HG02571 (cell line): ENCODE data around the gene SPIC.
"Not testable (repeated sequence)": the region's sequence is repeated elsewhere in the genome, so short reads cannot be mapped to it uniquely, and the experiment has no call there.

Source experiments
- ATAC-seq: cut with Tn5 transposase; IDR thresholded peaks from one replicate; pipeline ENCODE4 v1.9.1; 2021; ENCODE audit warnings: mild to moderate bottlenecking, moderate library complexity; ENCODE audit not compliant: unreplicated experiment

Gene SPIC

DNA sequence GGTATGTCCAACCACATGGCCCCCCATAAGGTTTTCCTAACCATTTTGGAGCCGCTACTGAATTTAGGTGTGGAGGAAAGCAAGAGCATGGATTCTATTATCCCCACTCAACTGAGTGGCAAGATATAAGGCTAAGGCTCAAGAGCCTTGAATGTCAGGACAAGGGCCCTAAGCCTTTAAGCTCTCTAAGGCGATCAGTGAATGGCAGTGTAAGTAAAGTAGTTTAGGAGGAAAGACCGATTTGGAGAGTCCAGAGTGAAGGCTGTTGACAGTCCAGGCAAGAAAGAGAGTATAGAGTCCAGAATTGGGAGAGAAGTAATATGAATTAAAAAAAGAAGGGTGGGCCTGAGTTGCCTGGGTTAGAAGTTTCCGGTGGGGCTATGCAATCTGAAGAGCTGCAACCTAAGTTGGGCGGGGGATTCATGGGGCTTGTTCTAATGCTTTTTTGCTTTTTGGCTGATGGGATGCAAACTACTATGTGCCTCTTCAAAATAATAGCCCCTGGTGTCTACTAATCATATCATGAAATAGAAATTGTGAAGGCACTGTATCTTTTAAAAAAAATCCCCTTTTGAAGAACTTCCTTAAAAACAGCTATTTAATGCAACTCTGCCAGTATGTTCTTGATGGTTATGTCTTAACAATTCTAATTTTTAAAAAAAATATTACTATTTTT, at the start of gene SPIC:
TSS of gene SPIC (plus strand) at position 626 of the 676 bp plus-strand sequence. CDS start 1,569 bp downstream, outside the sequence.
- ATAC-seq: no peak

DNA sequence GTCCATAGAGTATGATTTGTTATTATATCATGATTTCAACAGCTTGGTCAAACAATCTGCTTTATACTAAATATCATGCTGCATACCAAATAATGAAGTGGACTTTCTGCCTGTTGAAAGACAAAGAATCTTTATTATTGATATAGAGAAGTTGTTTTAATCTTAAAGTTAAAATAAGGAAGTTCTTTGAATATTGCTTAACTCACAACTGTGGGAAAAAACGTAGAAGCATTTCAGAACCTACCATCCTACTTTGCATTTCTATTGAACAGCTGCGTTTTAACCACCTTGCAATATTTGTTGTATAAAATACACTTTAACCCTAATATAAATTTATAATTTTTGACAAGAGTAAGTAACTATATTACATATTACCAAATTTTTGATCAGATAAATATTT, 44.7 kb upstream of the SPIC start:
- ATAC-seq: no peak

DNA sequence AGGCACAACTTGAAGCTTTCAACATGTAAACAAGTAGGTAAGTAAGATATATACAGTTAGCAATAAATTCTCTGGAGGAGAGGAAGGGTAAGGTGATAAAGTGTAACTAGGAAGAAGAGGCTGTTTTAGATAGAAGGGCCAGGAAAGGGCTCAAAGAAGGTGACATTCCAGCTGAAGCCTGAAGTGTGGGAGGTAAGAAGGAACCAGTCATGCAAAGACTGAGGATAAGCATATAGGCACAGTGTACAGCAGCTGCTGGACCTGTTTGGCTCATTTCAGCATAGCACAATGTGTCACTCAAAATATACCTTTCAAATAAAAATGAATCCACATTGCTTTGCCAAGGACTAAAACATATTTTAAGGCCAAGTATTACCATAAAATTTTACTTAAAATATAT, 39.0 kb upstream of the SPIC start:
- ATAC-seq: no peak

DNA sequence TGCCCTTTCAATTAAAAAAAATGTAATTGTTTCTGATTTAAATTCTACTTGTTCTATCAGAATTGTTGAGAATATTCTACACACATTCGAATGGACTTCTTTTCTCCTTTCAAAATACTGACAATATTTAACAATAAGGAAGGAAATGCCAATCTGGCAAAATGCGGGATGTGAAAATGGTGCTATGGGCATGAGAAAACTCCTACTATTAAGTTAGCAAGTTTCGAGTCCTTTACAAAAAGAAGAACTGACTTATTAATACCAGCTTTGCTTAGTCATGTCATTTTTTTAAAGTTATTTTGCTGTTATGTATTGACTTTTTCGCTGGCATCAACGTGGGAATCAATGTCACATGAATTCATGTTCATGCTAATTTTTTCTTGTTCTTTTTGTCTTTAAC, 35.9 kb upstream of the SPIC start:
- no peak for ATAC-seq

DNA sequence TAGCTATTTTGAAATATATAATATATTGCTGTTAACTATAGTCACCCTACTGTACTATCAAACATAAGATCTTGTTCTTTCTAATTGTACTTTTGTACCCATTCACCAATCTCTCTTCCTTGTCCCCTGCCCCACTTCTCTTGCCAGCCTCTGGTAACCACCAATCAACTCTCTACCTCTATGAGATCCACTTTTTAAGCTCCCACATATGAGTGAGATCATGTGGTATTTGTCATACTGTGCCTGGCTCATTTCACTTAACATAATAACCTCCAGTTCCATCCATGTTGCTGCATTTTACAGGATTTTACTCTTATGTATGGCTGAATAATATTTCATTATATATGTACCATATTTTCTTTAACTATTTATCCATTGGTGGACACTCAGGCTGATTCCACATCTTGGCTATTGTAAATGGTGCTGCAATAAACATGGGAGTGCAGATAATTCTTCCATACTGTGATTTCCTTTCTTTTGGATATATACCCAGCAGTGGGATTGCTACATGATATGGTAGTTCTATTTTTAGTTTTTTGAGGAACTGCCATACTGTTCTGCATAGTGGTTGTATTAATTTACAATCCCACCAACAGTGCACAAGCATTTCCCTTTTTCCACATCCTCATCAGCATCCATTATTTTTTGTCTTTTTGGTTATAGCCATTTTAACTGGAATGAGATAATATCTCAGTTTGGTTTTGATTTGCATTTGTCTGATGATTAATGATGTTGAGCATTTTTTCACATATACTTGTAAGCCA, 33.5 kb upstream of the SPIC start:
- no peak for ATAC-seq

DNA sequence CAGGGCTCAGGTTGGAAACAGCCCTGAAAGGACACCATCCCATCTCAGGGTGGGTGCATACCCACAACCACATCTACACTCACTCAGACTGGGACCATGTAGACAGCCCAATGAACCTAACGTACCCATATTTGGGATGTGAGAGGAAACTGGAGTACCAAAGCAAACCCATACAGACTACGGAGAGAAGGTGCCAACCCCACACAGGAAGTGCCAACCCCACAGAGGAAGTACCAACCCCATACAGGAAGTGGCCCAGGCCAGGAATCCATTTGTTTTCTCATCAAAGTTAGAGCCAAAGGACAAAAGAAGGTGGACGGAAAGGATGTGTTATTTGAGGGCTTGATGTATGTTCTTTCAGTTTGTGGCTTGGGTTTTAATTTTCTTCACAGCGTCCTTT, 19.5 kb upstream of the SPIC start:
- no peak for ATAC-seq

DNA sequence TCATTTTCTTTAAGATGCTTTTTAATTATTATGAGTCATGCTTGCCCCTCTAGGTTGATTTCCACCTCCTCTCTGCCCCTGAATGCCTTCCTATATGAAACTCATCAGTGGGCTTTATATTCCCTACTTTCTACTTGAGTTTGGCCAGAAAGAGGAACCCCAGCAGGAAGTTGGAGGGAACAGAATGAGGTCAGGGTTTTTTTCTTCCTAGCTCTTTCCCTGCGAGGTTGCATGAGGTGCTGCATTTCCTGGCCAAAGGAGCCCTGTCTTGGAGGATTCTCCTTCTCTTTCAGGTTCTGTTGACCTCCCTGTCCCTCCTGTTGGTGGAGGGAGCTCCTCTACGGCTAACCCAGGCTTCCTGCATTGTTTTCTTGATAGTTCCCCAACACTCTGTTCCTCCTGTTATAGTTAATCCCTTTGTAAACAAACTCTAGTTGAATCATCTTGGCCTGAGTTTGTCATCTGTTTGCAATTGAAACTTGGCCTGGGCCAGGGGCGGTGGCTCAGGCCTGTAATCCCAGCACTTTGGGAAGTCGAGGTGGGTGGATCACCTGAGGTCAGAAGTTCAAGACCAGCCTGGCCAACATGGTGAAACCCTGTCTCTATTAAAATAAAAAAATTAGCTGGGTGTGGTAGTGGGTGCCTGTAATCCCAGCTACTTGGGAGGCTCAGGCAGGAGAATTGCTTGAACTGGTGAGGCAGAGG, 15.3 kb upstream of the SPIC start:
- no peak for ATAC-seq

DNA sequence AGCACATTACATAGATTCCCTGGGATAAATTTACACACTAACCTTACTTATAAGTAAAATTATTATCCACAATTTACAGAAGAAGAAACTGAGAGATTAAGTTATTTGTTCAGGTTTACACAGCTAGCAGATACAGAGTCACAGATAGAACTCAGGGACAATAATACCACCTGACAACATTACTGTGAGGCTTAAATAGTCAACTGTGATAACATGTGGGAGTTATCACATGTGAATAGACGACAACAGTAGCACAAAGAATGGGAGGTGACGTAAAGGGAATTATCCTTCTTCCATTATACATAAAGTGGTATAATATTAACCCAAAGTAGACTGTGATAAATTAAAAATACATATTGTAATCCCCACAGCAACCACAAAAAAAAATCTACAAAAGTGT, 6.2 kb upstream of the SPIC start:
- ATAC-seq: no peak

DNA sequence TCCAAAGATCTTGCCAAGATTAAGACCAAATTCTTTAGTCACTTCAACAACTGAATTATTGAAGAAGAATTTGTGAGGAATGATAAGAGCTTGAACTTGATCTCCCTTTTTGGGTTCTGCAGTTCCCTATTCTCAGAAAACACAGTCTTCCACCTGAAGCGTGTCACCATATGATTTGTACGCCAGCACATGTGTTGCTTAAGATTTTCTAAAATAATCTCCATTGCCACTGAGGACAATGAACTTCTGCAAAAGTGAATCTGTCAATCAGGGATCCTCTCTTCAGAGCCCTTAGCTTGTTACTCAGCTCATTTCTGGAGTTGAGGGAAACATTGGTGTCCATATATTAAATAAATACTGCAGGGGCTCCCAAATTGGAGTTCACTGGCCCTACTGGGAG, 4.2 kb upstream of the SPIC start:
- ATAC-seq: no peak

DNA sequence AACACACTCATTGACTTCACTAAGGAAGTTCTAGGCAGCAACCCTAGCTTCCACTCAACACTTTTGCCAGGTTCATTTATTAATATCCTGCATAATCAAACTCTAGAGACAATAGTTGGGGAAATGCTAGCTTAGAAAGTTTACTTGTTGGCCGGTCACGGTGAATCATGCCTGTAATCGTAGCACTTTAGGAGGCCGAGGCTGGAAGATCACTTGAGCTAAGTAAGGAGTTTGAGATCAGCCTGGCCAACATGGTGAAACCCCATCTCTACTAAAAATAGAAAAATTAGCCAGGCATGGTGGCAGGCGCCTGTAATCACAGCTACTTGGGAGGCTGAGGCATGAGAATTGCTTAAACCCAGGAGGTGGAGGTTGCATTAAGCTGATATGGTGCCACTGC, 3.3 kb upstream of the SPIC start:
- ATAC-seq: not testable (repeated sequence)

DNA sequence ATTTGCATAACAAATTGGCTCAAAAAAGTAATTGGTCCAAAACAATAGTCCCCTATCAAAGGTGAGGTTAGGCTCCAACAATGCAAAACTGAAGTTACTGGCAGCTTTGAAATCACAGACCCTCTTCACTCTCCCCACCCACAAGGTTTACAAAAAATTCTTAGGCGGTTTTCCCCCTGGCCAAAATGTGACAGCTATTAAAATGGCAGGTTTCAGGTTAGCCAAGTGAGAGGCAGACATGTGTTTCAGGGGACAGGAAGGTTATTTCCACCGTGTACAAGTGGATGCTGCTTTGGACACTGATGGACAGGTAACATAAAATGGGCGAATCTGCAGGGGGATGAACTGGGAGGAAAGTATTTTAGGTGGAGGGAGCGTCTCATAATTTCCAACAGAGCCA, 888 bp upstream of the SPIC start:
- no peak for ATAC-seq

DNA sequence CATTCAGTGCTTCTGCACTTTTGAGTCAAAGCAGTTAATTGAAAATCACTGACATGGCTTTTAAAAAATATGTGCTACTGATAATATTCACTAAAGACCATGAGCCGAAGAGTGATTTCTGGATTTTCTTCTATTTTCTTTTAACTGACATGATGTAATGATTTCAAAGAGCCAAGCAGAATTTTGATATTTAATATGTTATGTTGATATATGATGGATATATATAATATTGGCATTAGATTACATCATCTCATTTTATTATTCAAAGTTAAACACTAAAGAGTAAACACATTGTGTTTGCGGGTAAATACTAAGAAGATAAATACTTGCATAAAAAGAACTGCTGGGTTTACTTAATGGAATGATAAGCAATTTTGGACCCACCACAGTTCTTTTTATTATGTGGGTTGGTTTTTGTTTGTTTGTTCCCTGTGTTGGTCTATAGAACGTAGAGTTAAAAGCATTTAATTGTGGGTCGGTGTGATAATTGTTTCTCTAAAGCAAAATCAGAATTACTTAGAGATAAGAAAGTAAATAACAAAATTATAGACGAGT, 692 bp downstream of the SPIC start:
- ATAC-seq: no peak

DNA sequence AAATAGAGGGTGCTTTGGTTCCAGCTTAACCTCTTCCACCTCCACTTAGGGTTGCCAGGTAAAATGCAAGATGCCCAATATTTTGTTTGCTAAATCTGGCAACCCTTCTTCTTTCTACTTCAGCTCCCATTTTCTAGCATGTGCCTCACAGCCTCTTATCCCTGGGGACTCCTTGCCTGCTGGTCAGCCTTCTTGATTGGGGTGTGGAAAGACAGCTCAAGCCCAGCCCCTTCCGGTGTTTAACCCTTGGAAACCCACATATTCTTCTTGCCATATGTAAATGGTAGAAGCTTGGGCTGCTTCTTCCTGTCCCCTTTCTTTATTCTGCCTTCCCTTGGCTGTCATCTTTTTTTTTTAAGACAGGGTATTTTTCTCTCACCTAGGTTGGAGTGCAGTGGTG, 5.7 kb downstream of the SPIC start:
- ATAC-seq: no peak

DNA sequence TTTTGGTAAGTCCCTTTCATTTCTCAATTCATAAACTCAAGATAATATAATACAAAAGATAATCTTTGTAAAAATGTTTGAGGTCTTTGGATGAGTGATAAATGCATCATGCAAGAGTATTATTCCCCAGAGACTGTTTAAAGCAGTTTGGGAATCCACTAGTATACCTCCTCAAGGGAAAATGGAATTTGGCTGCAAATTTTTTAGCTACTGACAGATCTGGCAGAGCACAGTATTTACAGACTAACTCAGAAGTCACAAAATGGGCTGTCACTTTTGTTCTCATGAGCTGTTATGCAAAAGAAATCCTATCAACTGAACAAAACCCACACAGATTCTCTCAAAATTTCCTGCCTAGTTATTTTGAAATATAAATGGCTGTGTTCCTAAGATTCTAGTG, 9.9 kb downstream of the SPIC start:
- ATAC-seq: no peak

DNA sequence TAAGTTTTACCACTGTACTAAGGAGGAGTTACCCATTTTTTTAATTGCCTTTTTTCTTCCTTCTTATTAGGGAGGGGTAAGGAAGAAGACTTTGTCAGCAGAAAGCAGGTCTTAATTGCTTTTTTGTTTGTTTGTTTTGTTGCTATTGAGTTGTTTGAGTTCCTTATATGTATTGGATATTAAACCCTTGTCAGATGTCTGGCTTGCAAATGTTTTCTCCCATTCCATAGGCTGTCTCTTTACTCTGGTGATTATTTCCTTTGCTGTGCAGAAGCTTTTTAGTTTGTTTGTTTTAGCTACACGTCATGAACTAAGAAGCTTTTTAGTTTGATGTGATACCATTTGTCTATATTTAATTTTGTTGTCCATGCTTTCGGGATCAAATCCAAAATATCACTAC, 13.3 kb downstream of the SPIC start:
- no peak for ATAC-seq

DNA sequence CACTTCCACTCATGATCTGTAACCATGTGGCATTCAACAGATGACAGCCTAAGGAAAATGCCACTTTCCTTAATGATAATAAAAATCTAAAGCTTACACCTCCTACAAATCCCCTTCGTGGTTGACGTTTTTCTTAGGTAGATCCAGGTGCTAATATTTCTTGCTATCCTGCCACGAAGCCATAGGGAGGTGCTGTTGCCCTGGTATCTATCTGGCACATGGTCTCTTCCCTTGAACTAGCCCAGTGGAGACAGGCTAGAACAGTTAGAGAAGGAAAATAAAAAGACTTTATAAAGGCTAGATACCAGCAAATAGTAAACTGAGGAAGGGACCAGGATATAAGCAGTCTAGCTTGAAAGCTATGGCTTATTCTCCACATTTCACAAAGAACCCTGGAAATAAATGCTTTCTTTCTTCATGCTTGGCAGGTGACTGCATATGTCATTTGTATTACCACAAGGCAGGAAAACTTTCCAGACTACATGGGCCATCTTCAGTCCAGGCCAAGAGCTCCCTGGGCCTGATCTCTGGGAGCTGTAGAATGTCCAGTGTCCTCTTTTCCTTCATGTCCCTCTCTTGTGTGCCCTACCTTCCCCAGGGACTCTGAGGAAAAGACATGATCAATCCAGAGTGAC, 15.3 kb downstream of the SPIC start:
- no peak for ATAC-seq

DNA sequence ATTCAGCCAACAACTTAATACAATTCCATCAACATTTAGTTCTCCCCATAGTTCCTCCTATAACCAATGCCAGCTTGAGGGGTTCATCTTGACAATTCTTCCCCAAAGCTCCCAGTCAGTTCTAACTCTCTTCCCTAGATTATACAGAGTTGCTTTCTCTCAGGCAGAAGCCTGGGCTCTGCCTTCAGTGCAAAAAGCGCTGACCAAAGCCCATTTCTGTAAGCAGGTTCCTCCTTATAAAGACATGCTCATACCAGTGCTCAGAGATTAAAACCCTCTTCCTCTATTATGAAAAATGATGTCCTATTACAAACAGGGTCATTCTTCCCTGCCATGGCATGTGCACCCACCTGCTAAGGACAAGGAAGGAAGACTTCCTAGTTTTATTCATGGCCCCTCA, 16.2 kb downstream of the SPIC start:
- no peak for ATAC-seq

DNA sequence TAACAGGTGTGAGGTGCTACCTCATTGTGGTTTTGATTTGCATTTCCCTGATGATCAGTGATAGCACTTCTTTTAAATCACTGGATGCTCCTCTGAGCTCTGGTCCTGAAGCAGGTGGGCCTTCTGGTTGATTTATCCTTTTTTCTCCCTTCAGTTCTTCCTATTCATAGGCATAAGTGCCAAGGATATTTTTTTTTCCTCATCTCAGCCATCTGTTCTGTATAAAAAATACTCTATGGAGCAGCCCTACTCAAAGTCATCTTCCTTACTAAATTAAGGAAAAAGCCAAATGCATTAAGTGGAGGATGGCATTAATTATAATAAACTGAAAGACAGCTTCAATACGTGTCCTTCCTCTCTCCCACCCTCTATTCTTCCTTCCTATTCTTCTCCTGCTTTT, 18.4 kb downstream of the SPIC start:
- no peak for ATAC-seq

DNA sequence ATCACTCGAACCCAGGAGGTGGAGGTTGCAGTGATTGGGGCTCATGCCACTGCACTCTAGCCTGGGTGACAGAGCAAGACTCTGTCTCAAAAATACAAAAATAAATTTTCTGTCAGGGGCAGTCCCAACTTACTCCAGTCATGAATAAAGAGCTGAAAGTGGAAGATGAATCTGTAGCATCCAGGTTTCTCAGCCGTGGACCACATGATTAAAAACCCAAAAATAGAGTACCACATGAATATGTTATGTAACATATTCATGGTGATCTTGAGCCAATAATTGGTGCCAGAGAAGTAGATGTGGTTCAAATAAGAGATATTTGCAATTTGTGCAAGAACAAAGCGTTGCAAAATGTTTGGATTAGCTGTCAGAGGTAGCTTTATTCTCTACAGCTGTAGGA, 23.1 kb downstream of the SPIC start:
- ATAC-seq: no peak

DNA sequence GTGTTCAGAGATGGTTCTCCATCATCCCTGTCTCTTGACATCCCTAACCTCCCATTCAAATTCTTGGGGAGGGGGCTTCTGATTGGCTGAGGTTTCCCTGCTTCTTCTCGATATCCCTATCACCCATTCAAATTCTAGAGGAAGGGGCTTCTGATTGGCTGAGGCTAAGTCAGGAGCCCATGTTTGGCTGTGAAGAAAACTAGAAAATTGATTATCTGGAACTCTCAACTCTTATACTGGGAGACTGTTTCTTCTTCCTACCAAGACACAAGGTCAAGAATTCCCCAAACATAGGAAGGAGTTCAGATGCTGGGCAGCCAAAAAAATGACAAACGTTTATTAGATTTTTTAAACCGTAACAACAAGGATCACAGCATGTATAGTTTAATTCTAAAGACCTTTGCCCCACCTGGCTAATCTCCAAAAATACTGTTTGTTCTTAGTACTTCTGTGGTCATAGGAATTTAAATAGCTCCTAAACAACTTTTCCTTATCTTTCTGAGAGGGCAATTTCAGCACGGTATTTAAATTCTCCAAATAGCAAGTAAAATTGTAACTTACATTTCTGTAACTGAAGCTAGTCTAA, 26.4 kb downstream of the SPIC start:
- ATAC-seq: no peak

DNA sequence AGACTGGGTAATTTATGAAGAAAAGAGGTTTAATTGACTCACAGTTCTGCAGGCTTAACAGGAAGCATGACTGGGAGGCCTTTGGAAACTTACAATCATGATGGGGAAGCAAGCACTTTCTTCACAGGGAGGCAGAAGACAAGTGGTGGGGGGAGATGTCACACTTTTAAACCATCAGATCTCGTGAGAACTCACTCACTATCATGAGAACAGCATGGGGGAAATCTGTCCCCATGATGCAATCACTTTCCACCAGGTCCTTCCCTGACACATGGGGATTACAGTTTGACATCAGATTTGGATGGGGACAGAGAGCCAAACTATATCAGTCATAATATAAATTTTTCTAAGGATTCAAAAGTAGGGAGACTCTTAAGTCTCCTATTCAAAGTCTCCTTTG, 46.0 kb downstream of the SPIC start:
- ATAC-seq: no peak
